Urinary bladder (tissue), 4 donors: ENCODE results near the gene TRAF2. TPM values are rescaled to one million over a fixed set of nuclear protein-coding genes. Genes with fewer than 3 reads are reported as not detected.

Experiments used
- DNase-seq: peaks from one replicate; pipeline ENCODE4 v3.0.0-alpha.2; 2015; ENCODE audit errors: extremely low spot score
- H3K27ac ChIP-seq: one replicate; pipeline ENCODE4 v1.5.1; 2013; ENCODE audit warnings: low read depth, mild to moderate bottlenecking, moderate library complexity
- H3K36me3 ChIP-seq: one replicate; pipeline ENCODE4 v1.6.1; 2013; ENCODE audit warnings: mild to moderate bottlenecking, moderate library complexity; ENCODE audit not compliant: insufficient read depth
- H3K4me1 ChIP-seq: one replicate; pipeline ENCODE4 v1.6.1; 2013; ENCODE audit warnings: mild to moderate bottlenecking, moderate library complexity; ENCODE audit not compliant: insufficient read depth
- H3K4me3 ChIP-seq: one replicate; pipeline ENCODE4 v1.5.1; 2013; ENCODE audit warnings: low read depth, low read length
- WGBS: extraction: QIAGEN DNeasy Blood & Tissue Kit; methylation state at CpG from one replicate; pipeline ENCODE4 v1.1.7; 2013; 5-methylcytosine and 5-hydroxymethylcytosine counted together
- polyA plus RNA-seq: library from polyadenylated mRNA; stranded (reverse); fragments of 200-250 nt; gene quantifications from one replicate; pipeline ENCODE4 v1.2.3, GENCODE V29; 2013
- total RNA-seq: library from RNA; depleted of rRNA; stranded (reverse); fragments of >200 nt; gene quantifications from one replicate; pipeline ENCODE4 v1.2.3, GENCODE V29; 2014
- donor health status: healthy with polysubstance abuse.
- donor health status: healthy.

Gene TRAF2
- total and polyA plus RNA-seq, 2 donors = 7.9 to 13.1 TPM

GRCh38 chr9:136927343-136928271 is 41.3 kb downstream of the TRAF2 start:
- no peaks in the 10 kb centered on the region for H3K36me3 ChIP-seq
- no peak overlapping the region for H3K4me3 ChIP-seq
- WGBS = 76% methylated on average over 23 of the region's 23 CpGs
- H3K27ac ChIP-seq = no peak overlapping the region
- no peaks in the 10 kb centered on the region for H3K4me1 ChIP-seq
- DNase-seq = no peak

DNA sequence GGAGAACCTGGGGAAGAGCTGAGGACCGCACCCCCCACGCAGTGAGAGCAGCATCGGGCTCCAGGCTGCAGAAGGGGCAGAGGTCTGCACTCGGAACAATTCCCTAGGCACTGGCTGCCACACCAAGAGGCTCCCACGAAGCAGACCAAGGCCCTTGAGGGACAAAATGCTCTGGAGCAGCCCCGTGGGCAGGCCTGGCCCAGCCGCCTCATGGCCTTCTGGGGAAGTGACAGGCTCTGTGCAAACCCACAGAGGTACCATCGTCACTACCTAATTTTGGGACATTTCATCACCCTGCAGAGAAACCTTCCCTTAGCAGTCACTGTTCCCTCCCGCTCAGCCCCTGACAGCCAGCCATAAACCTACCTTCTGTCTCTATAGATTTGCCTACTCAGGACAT is 42.3 kb downstream of the TRAF2 start:
- no peak for DNase-seq
- Histone ChIP-seq H3K4me3 (no peak overlapping the region), H3K36me3 (no peaks in the 10 kb centered on the region), H3K4me1 (no peaks in the 10 kb centered on the region), H3K27ac (no peak overlapping the region)
- WGBS = 77% methylated on average over 9 of the region's 9 CpGs

- H3K27ac ChIP-seq = no peak overlapping the region
- WGBS = 93% methylated on average over 4 of the region's 4 CpGs
- no peaks in the 10 kb centered on the region for H3K36me3 ChIP-seq
- DNase-seq = no peak
- H3K4me1 ChIP-seq = no peaks in the 10 kb centered on the region
- H3K4me3 ChIP-seq = no peak overlapping the region
Measured at GRCh38 chr9:136930014-136930413, 43.7 kb downstream of the TRAF2 start.

- WGBS = 100% methylated on average over 2 of the region's 2 CpGs
- H3K4me3 ChIP-seq = no peak overlapping the region
- no peak for DNase-seq
- H3K36me3 ChIP-seq = no peaks in the 10 kb centered on the region
- H3K27ac ChIP-seq = no peak overlapping the region
- no peaks in the 10 kb centered on the region for H3K4me1 ChIP-seq
Measured at GRCh38 chr9:136931611-136932130, 45.4 kb downstream of the TRAF2 start.

DNA sequence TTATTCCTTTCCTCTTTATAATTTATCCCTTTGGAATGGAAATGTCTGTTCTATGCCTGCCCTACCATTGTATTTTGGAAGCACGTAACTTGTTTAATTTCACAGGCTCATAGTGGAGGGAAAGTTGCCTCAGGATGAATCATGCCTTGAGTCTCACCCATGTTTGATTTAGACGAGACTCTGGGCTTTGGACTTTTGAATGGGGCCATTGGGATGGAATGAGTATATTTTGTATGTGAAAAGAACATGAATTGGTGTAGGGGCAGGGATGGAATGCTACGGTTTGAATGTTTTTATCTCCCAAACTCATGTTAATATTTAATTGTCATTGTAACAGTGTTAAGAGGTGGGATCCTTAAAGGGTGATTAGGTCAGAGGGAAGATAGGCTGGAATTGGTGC is 48.0 kb downstream of the TRAF2 start:
- WGBS = 89% methylated on average over 3 of the region's 3 CpGs
- no peak for DNase-seq
- Histone ChIP-seq H3K36me3 (no peaks in the 10 kb centered on the region), H3K4me1 (no peaks in the 10 kb centered on the region), H3K4me3 (no peak overlapping the region), H3K27ac (no peak overlapping the region)

- Histone ChIP-seq H3K36me3 (peaks cover 3% of the 10 kb centered on the region), H3K4me1 (no peaks in the 10 kb centered on the region), H3K4me3 (no peak overlapping the region), H3K27ac (no peak overlapping the region)
- WGBS = 77% methylated on average over 3 of the region's 3 CpGs
- no peak for DNase-seq
Measured at GRCh38 chr9:136935651-136936050, 49.3 kb downstream of the TRAF2 start.

GRCh38 chr9:136936645-136937170 is 50.4 kb downstream of the TRAF2 start:
- DNase-seq = no peak
- H3K4me1 ChIP-seq = no peaks in the 10 kb centered on the region
- no peak overlapping the region for H3K27ac ChIP-seq
- 90% methylated on average over 8 of the region's 8 CpGs for WGBS
- peaks cover 11% of the 10 kb centered on the region for H3K36me3 ChIP-seq
- H3K4me3 ChIP-seq = no peak overlapping the region

- Histone ChIP-seq H3K4me3 (no peak overlapping the region), H3K4me1 (no peaks in the 10 kb centered on the region), H3K27ac (no peak overlapping the region), H3K36me3 (peaks cover 15% of the 10 kb centered on the region)
- WGBS = 89% methylated on average over 15 of the region's 15 CpGs
- DNase-seq = no peak
Measured at GRCh38 chr9:136937186-136938001, 51.1 kb downstream of the TRAF2 start.

DNA sequence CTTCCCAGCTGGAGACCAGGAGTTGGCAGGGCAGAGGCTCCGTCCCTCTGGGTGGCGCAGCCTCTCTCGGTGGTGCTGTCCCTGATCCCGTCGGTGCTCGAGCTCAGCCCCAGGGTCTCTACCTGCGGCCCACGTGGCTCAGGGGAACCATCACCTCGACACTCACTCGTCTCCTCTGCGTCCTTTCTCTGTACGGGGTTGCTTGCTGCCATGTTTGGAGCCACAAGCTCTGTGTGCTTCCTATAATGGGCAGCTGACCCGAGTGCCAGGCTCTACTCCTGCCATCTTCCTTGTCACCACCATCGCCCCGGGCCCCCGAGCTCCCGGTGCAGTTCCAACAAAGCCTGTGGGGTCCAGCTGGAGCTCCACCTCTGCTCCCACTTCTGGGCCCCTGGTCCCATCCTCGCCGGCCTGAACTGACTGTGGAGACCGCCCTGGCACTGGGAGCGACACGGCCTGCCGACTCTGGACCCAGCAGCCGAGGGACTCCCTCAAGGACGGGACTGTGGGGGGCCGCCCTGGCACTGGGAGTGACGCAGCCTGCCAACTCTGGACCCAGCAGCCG is 53.2 kb downstream of the TRAF2 start:
- peaks cover 2% of the 10 kb centered on the region for H3K4me1 ChIP-seq
- H3K27ac ChIP-seq = no peak overlapping the region
- no peak overlapping the region for H3K4me3 ChIP-seq
- DNase-seq = no peak
- 91% methylated on average over 28 of the region's 28 CpGs for WGBS
- H3K36me3 ChIP-seq = peaks cover 18% of the 10 kb centered on the region

DNA sequence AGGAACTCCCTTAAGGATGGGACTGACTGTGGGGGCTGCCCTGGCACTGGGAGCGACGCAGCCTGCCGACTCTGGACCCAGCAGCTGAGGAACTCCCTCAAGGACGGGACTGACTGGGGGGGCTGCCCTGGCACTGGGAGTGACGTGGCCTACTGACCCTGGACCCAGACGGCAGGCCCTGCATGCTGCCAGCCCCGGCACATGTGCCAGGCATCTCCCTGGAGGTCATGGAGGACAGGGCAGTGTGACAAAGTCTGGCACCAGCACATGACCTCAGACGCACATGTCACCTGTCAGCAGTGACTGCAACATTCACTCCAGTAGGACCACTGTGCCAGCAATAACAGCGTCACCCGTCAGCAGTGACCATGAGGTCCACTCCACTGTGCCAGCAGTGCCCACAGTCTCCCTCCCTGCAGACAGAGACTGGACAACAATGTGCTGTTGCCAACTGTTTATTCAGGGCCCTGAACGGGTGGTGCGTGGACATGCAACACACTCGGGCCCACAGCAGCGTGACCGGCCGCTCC is 53.7 kb downstream of the TRAF2 start:
- WGBS = 82% methylated on average over 16 of the region's 16 CpGs
- Histone ChIP-seq H3K27ac (no peak overlapping the region), H3K4me3 (no peak overlapping the region), H3K36me3 (peaks cover 18% of the 10 kb centered on the region), H3K4me1 (peaks cover 2% of the 10 kb centered on the region)
- no peak for DNase-seq

GRCh38 chr9:136940526-136941230 is 54.4 kb downstream of the TRAF2 start:
- 96% methylated on average over 42 of the region's 42 CpGs for WGBS
- Histone ChIP-seq H3K27ac (no peak overlapping the region), H3K4me3 (no peak overlapping the region), H3K4me1 (peaks cover 2% of the 10 kb centered on the region), H3K36me3 (peaks cover 18% of the 10 kb centered on the region)
- no peak for DNase-seq

- H3K27ac ChIP-seq = no peak overlapping the region
- peaks cover 2% of the 10 kb centered on the region for H3K4me1 ChIP-seq
- H3K4me3 ChIP-seq = no peak overlapping the region
- WGBS = 95% methylated on average over 55 of the region's 55 CpGs
- no peak for DNase-seq
- peaks cover 18% of the 10 kb centered on the region for H3K36me3 ChIP-seq
Measured at GRCh38 chr9:136941231-136942111, 55.2 kb downstream of the TRAF2 start.
